ENCODE results near the gene RIBC2. TPM values are rescaled to one million over a fixed set of nuclear protein-coding genes. Genes with fewer than 3 reads are reported as not detected.
"Not testable (repeated sequence)": the region's sequence is repeated elsewhere in the genome, so short reads cannot be mapped to it uniquely, and the experiment has no call there.

Gene RIBC2, protein sequence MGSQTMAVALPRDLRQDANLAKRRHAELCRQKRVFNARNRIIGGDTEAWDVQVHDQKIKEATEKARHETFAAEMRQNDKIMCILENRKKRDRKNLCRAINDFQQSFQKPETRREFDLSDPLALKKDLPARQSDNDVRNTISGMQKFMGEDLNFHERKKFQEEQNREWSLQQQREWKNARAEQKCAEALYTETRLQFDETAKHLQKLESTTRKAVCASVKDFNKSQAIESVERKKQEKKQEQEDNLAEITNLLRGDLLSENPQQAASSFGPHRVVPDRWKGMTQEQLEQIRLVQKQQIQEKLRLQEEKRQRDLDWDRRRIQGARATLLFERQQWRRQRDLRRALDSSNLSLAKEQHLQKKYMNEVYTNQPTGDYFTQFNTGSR
- polyA plus RNA-seq (2013, experiment 1 of 2), result 0.94 TPM
- 1.1 TPM for polyA plus RNA-seq (2013, experiment 2 of 2)

DNA sequence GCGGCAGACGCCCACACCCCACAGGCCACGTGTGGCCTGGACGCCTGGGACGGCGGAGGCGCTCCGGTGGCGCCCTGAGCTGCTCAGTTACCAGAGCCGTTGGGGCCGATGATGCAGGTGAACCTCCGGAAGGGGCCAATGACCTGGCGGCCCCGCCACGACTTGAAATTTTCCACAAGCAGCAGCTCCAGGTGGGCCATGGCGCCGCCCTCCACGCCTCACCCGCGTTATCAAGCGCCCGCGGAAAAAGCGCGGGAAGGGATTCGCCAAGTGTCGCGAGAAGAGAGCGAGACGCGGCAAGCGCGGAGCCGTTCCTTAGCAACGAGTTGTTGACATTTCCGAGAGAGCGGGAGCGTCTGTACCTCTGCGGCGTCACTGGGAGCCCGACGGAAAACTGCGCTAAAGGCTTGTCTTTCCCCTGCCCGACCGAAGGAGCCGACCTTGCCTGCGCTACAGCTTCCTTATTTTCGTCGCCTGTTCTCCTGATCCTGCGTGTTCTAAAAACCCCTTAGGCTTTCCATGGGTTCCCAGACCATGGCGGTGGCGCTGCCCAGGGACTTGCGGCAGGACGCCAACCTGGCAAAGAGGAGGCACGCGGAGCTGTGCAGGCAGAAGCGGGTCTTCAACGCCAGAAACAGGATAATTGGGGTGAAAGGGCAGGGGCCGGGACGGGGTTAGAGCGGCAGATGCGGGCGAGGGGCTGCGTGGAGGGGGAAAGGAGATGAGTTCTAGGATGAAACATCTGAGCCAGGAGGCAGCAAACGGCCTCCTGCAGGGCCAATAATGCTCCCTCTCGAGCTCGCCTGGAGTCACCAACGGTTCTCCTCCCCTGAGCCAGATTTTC lies at the start of gene RIBC2, which contains the start of gene SMC1B:
TSS of gene RIBC2 (plus strand) at position 326 of the 844 bp plus-strand sequence. CDS start at position 520, 194 bp downstream.
TSS of gene SMC1B (minus strand) at position 232 of the 844 bp plus-strand sequence. CDS start at position 200, 32 bp downstream.
- no peak within 1 kb of the TSS for H3K23ac ChIP-seq (ENCODE audit: low read length)
- H3K56ac ChIP-seq (ENCODE audit: low read length), result peak within 1 kb of the TSS; percentile 87
- no peak within 1 kb of the TSS for H2AK5ac ChIP-seq (ENCODE audit: low read length)
- peak; percentile 96 for DNase-seq
- no peak within 1 kb of the TSS for H4K5ac ChIP-seq (ENCODE audit: low read length)
- no peaks in the 10 kb centered on the region for H3K27me3 ChIP-seq (ENCODE audit: insufficient read depth, low read length, poor library complexity)
- H3K4me1 ChIP-seq (ENCODE audit: control insufficient read depth, low read depth, low read length), result no peaks in the 10 kb centered on the region
- no peak within 1 kb of the TSS for H2BK5ac ChIP-seq (ENCODE audit: low read length)
- no peaks in the 10 kb centered on the region for H3K36me3 ChIP-seq (ENCODE audit: control insufficient read depth, insufficient read depth, low read length)
- no peaks in the 10 kb centered on the region for H3K79me1 ChIP-seq (ENCODE audit: low read length)
- no peak within 1 kb of the TSS for H4K8ac ChIP-seq (ENCODE audit: low read depth, low read length)
- no peak within 1 kb of the TSS for H3K18ac ChIP-seq (ENCODE audit: low read length)
- no peak within 1 kb of the TSS for H3K27ac ChIP-seq (ENCODE audit: low read depth, low read length)
- H3K4me3 ChIP-seq (ENCODE audit: low read length), result peak within 1 kb of the TSS; percentile 9
- no peaks in the 10 kb centered on the region for H3K79me2 ChIP-seq (ENCODE audit: control insufficient read depth, insufficient read depth, low read length)
- no peak within 1 kb of the TSS for H2BK120ac ChIP-seq (ENCODE audit: low read depth, low read length)
- no peak within 1 kb of the TSS for H2BK15ac ChIP-seq (replicated peaks; ENCODE audit: low read depth)
- no peak within 1 kb of the TSS for H3K4ac ChIP-seq (ENCODE audit: low read depth, low read length)
- peak within 1 kb of the TSS; percentile 65 for H3K9ac ChIP-seq (ENCODE audit: low read length)
- H3K4me2 ChIP-seq (ENCODE audit: low read length), result peak within 1 kb of the TSS; percentile 56
- WGBS (ENCODE audit: extremely low coverage, insufficient coverage, low lambda C conversion rate), result no CpG with 5 or more reads among the region's 68 CpGs

DNA sequence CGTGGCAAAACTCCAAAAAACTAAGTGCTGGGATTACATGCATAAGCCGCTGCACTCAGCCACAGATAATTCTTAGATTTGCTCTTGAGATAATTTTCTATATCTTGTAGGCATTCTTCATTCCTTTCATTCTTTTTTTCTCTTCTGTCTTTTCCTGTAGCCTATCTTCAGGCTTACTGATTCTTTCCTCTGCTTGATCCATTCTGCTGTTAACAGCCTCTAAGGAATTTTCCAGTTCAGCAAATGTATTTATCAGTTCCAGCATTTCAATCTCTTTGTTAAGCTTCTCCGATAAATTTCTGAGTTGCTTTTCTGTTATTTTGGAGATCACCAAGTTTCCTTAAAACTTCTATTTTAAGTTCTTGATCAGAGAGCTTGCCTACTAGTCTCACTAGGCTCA lies 46.8 kb upstream of the RIBC2 start:
- H4K5ac ChIP-seq (ENCODE audit: low read length), result no peak overlapping the region
- no peak overlapping the region for H3K23ac ChIP-seq (ENCODE audit: low read length)
- H3K18ac ChIP-seq (ENCODE audit: low read length), result no peak overlapping the region
- no peaks in the 10 kb centered on the region for H3K79me2 ChIP-seq (ENCODE audit: control insufficient read depth, insufficient read depth, low read length)
- no peak overlapping the region for H2BK15ac ChIP-seq (replicated peaks; ENCODE audit: low read depth)
- no CpG with 5 or more reads among the region's 3 CpGs for WGBS (ENCODE audit: extremely low coverage, insufficient coverage, low lambda C conversion rate)
- no peak overlapping the region for H2AK5ac ChIP-seq (ENCODE audit: low read length)
- no peak overlapping the region for H3K4me2 ChIP-seq (ENCODE audit: low read length)
- no peaks in the 10 kb centered on the region for H3K79me1 ChIP-seq (ENCODE audit: low read length)
- H3K4ac ChIP-seq (ENCODE audit: low read depth, low read length), result no peak overlapping the region
- H3K56ac ChIP-seq (ENCODE audit: low read length), result no peak overlapping the region
- no peak overlapping the region for H3K9ac ChIP-seq (ENCODE audit: low read length)
- no peak overlapping the region for H2BK120ac ChIP-seq (ENCODE audit: low read depth, low read length)
- no peaks in the 10 kb centered on the region for H3K4me1 ChIP-seq (ENCODE audit: control insufficient read depth, low read depth, low read length)
- DNase-seq, result no peak
- no peak overlapping the region for H3K4me3 ChIP-seq (ENCODE audit: low read length)
- no peaks in the 10 kb centered on the region for H3K27me3 ChIP-seq (ENCODE audit: insufficient read depth, low read length, poor library complexity)
- no peak overlapping the region for H2BK5ac ChIP-seq (ENCODE audit: low read length)
- H3K36me3 ChIP-seq (ENCODE audit: control insufficient read depth, insufficient read depth, low read length), result no peaks in the 10 kb centered on the region
- H4K8ac ChIP-seq (ENCODE audit: low read depth, low read length), result no peak overlapping the region
- H3K27ac ChIP-seq (ENCODE audit: low read depth, low read length), result no peak overlapping the region

DNA sequence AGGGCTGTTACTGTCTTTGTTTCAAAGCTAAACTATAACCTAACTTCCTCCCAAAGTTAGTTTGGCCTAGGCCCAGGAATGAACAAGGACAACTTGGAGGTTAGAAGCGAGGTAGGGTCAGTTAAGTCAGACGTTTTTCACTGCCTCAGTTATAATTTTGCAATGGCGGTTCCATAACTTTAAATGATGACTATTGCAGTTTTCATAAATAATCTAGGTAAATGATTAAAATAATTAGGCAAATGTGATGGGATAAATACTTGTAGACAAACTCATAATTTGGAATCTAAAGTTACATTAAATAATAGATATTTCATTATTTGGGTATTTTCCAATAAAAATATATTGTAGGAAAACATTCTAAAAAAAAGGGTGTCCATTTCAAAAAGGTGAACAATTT lies 39.9 kb upstream of the RIBC2 start:
- not testable (repeated sequence) for H3K4me1 ChIP-seq (ENCODE audit: control insufficient read depth, low read depth, low read length); H3K23ac ChIP-seq (ENCODE audit: low read length); H3K18ac ChIP-seq (ENCODE audit: low read length)

DNA sequence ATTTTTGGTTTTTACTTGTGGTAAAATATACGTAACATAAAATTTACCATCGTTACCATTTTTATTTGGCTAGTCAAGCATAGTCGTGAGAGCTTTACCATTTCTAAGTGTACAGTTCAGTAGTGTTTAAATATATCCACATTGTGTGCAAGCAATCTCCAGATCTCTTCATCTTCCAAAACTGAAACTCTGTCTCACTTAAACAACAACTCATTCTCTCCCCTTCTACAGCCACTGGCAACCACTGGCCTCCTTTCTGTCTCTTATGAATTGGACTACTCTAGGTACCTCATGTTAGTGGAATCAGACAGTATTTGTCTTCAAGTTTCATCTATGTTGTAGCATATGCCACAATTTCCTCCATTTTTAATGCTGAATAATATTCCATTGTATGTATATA lies 37.5 kb upstream of the RIBC2 start:
- no peak overlapping the region for H3K23ac ChIP-seq (ENCODE audit: low read length)
- H3K27ac ChIP-seq (ENCODE audit: low read depth, low read length), result no peak overlapping the region
- no peak for DNase-seq
- no peak overlapping the region for H4K8ac ChIP-seq (ENCODE audit: low read depth, low read length)
- no peak overlapping the region for H3K4me2 ChIP-seq (ENCODE audit: low read length)
- H2BK120ac ChIP-seq (ENCODE audit: low read depth, low read length), result no peak overlapping the region
- H3K4ac ChIP-seq (ENCODE audit: low read depth, low read length), result no peak overlapping the region
- H3K4me3 ChIP-seq (ENCODE audit: low read length), result no peak overlapping the region
- H3K4me1 ChIP-seq (ENCODE audit: control insufficient read depth, low read depth, low read length), result no peaks in the 10 kb centered on the region
- H3K56ac ChIP-seq (ENCODE audit: low read length), result no peak overlapping the region
- no peaks in the 10 kb centered on the region for H3K36me3 ChIP-seq (ENCODE audit: control insufficient read depth, insufficient read depth, low read length)
- H3K27me3 ChIP-seq (ENCODE audit: insufficient read depth, low read length, poor library complexity), result no peaks in the 10 kb centered on the region
- no peak overlapping the region for H4K5ac ChIP-seq (ENCODE audit: low read length)
- H3K18ac ChIP-seq (ENCODE audit: low read length), result no peak overlapping the region
- WGBS (ENCODE audit: extremely low coverage, insufficient coverage, low lambda C conversion rate), result no CpG with 5 or more reads among the region's 3 CpGs
- H3K79me2 ChIP-seq (ENCODE audit: control insufficient read depth, insufficient read depth, low read length), result no peaks in the 10 kb centered on the region
- no peak overlapping the region for H2BK5ac ChIP-seq (ENCODE audit: low read length)
- no peak overlapping the region for H2AK5ac ChIP-seq (ENCODE audit: low read length)
- no peak overlapping the region for H2BK15ac ChIP-seq (replicated peaks; ENCODE audit: low read depth)
- H3K9ac ChIP-seq (ENCODE audit: low read length), result no peak overlapping the region
- H3K79me1 ChIP-seq (ENCODE audit: low read length), result no peaks in the 10 kb centered on the region

More for the DNA sequence above, 39.9 kb upstream of the RIBC2 start:
- H3K27ac ChIP-seq (ENCODE audit: low read depth, low read length); DNase-seq; H3K4me3 ChIP-seq (ENCODE audit: low read length); H3K79me1 ChIP-seq (ENCODE audit: low read length); H3K27me3 ChIP-seq (ENCODE audit: insufficient read depth, low read length, poor library complexity); H3K79me2 ChIP-seq (ENCODE audit: control insufficient read depth, insufficient read depth, low read length); H3K4ac ChIP-seq (ENCODE audit: low read depth, low read length); H3K9ac ChIP-seq (ENCODE audit: low read length); H4K5ac ChIP-seq (ENCODE audit: low read length); H2BK15ac ChIP-seq (replicated peaks; ENCODE audit: low read depth); H2BK5ac ChIP-seq (ENCODE audit: low read length); H3K56ac ChIP-seq (ENCODE audit: low read length); H3K4me2 ChIP-seq (ENCODE audit: low read length); H2BK120ac ChIP-seq (ENCODE audit: low read depth, low read length); H4K8ac ChIP-seq (ENCODE audit: low read depth, low read length); H2AK5ac ChIP-seq (ENCODE audit: low read length); H3K36me3 ChIP-seq (ENCODE audit: control insufficient read depth, insufficient read depth, low read length): not testable (repeated sequence)
- WGBS (ENCODE audit: extremely low coverage, insufficient coverage, low lambda C conversion rate), result no CpG with 5 or more reads among the region's 3 CpGs

DNA sequence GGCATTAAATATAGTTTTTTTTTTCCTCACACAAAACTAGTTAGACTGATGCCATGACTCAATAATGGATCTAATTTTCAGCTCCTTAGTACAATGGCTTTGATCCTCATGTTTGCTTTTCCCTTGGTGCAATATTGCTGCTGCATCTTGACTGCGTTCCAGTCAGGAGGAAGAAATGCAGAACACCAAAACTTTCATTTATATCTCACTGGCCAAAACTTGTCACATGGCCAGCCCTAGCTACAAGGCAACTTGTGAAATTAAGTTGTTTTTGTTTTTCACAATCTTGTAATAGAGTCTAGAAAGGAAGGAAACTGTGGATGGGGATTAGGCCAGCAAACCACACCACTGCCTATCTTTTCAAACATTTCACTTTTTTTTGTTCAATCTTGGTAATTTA lies 36.8 kb upstream of the RIBC2 start:
- Histone ChIP-seq H3K4me1 (ENCODE audit: control insufficient read depth, low read depth, low read length) (no peaks in the 10 kb centered on the region), H3K79me2 (ENCODE audit: control insufficient read depth, insufficient read depth, low read length) (no peaks in the 10 kb centered on the region), H3K27me3 (ENCODE audit: insufficient read depth, low read length, poor library complexity) (no peaks in the 10 kb centered on the region), H3K4ac (ENCODE audit: low read depth, low read length) (no peak overlapping the region), H3K36me3 (ENCODE audit: control insufficient read depth, insufficient read depth, low read length) (no peaks in the 10 kb centered on the region), H3K4me3 (ENCODE audit: low read length) (no peak overlapping the region), H2BK5ac (ENCODE audit: low read length) (no peak overlapping the region), H3K9ac (ENCODE audit: low read length) (no peak overlapping the region), H2AK5ac (ENCODE audit: low read length) (no peak overlapping the region), H2BK120ac (ENCODE audit: low read depth, low read length) (no peak overlapping the region), H3K4me2 (ENCODE audit: low read length) (no peak overlapping the region), H3K18ac (ENCODE audit: low read length) (no peak overlapping the region), H4K5ac (ENCODE audit: low read length) (no peak overlapping the region), H3K27ac (ENCODE audit: low read depth, low read length) (no peak overlapping the region), H3K23ac (ENCODE audit: low read length) (no peak overlapping the region), H3K56ac (ENCODE audit: low read length) (no peak overlapping the region), H4K8ac (ENCODE audit: low read depth, low read length) (no peak overlapping the region), H2BK15ac (replicated peaks; ENCODE audit: low read depth) (no peak overlapping the region), H3K79me1 (ENCODE audit: low read length) (no peaks in the 10 kb centered on the region)
- no CpG with 5 or more reads among the region's 1 CpG for WGBS (ENCODE audit: extremely low coverage, insufficient coverage, low lambda C conversion rate)
- no peak for DNase-seq
